Measurements from ENCODE around the gene MXD1.

DNA sequence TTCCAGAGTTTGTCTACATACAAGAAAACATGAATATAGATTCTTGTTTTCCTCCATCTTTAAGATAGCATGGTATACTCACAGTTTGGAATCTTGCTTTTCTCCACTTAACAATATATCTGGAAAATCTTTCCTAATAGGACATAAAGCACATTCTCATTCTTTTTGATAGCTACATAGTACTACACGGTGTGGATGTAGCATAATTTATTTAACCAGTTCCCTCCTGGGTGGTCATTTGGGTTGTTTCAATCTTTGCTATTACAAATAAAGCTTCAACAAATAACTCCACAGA lies 19.7 kb downstream of the MXD1 start:
- TF ChIP-seq CTCF (optimal IDR thresholded peaks at IDR 0.05 in 1 of 3, IDR thresholded peaks at IDR 0.05 in 1 of 3, conservative IDR thresholded peaks at IDR 0.05 in 1 of 3; ENCODE audit: extremely low read depth in 1 of 3, insufficient read depth in 2 of 3, low read length in 3 of 3) (no peak), EZH2 (IDR thresholded peaks at IDR 0.05; ENCODE audit: low read length) (no peak)

Measured in keratinocyte (primary cell).